Hematopoietic multipotent progenitor cell treated with erythropoietin and hydrocortisone succinate and interleukin-3 and kit ligand, for 8 days (in vitro differentiated cells): Measurements from ENCODE around the gene PITPNM1.

Experiments
- DNase-seq: peaks from one replicate; pipeline ENCODE4 v3.0.0-alpha.2; 2015

The PITPNM1 gene

GRCh38 chr11:67463680-67464410 lies 41.3 kb downstream of the PITPNM1 start:
- peak; percentile 25 for DNase-seq

DNA sequence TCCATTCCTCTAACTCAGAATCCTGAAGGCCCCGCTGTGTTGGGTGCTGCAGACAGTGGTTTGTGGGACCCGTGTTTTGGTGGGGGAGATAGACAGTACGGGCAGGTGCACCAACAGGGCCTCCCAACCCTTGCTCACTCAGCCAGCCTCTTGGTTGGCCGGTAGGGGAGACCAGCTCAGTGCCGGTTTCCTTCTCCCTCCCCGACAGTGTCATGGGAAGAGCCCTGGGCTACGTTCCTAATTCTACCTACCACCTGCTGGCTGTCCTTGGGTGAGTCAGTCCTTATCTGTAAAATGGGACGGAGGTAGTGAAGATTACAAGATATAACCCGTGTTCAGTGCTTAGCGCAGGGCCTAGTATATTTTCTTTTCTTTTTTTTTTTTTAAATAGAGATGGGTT lies 42.0 kb downstream of the PITPNM1 start:
- DNase-seq, result no peak

DNA sequence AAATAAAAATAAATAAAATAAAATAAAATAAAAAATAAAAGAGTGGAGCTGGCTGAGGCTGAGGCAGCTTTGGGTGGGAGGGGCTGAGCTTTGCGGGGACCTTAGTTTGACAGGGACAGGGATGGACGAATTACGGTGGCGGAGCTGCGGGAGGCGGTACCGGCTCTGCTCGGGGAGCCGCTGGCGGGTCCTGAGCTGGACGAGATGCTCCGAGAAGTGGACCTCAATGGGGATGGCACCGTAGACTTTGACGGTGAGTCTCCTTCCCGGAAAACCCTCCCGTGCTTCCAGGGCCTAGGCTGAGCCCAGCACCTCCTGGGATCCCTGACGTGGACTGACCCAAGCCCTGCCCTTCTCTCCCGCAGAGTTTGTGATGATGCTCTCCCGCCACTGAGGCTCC lies 46.9 kb downstream of the PITPNM1 start:
- DNase-seq, result no peak

- DNase-seq, result no peak
Measured at GRCh38 chr11:67457453-67457852, 47.7 kb downstream of the PITPNM1 start.

GRCh38 chr11:67456068-67456705 lies 49.0 kb downstream of the PITPNM1 start:
- no peak for DNase-seq

DNA sequence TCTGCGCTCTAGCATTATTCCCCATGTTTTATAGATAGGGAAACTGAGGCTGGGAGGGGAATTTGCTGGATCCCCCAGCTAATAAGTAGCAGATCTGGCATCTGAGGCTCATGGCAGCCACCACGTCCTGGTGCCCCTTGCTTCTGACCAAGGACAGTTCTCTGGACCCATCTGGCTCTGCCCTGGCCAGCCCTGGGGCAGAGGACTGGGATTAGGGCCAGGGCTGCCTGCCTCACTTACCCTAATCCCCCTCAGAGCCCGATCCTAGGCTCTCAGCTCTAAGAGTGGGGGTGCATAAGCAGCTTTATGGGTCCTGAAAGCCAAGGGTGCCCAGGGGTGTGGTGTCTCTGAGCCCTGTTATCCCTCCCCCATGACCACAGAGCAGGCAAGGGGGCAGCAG lies 50.1 kb downstream of the PITPNM1 start, which contains the start of gene CABP4:
CABP4 (plus strand) TSS at position 301 of the 400 bp plus-strand sequence; CDS start at position 371, 70 bp downstream.
- no peak for DNase-seq

DNA sequence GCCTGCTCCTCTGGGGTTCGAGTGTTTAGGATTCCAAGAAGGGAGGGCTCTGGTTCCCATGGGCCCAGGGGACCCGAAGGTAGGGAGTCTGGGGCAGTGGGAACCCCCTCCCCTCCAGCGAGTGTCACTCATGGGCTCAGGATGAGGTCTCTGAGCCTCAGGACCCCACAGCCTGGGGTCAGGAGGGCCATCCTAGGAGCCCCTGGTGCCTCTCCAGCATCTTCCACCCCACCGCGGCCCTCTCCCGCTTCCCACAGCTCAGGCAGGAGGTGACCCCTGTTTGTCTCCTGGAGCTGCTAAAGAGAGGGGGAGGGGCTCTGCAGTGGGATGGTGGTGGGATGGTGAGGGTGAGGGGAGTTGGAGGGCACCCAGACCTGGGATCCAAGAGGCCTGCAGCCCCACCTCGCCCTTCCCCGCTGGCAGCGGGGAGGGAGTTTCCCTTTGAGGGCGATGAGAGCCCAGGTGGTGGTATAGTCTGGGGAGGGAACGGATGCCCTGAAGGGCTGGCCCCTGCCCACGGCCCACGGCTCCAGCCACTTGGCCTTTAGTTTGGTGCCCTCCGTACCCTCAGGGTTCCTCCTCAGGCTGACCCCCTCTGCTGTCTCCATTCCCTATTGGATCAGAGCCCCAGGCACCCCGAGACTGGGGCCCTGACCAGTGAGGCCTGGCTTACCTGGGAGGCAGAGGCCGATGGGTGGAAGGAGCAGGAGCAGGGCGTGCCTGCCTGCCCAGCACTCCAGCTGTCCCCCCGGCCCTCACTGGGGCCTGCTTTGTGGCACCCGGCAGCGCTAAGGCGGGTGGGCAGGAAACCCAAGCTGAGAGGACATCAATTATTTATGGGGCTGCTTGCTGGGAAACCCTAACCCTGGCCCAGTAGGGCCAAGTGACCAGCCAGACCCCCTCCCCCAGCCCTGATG lies 51.1 kb downstream of the PITPNM1 start:
- no peak for DNase-seq

DNA sequence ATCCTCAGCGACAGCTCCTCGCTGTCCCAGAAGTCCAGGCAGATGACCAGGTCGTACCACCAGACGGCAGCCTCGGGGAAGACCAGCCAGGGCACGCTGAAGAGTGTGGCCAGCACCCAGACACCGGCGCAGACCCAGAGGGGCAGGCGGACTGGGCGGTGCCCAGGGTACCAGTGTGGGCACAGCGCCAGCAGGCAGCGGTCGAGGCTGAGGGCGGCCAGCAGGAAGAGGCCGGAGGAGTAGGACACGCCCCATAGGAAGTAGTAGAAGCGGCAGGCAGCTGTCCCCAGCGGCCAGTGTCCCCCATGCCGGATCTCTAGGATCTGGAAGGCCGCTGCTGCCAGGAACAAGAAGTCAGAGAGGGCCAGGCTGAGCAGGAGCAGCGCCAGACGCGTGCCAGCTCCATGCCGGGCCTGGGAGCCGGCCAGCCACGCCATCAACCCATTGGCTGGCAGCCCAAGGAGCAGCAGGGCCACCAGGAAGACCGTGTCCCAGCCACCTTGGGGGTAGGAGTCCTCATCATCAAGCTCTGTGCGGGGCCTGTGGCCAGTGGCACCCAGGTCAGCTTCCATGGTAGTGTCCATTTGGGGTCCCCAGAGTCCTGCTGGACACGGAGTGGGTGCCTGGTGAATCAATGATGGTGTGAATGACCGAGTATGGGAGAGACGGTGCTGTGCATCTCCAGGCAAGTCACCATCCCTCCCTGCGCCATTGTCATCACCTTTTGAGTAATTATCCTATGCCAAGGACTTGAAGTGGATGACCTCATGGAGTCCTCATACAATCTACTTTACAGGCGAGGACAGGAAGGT lies 52.8 kb downstream of the PITPNM1 start, which contains the start of gene GPR152:
GPR152 (minus strand) TSS at position 589 of the 812 bp plus-strand sequence; CDS start at position 584, 5 bp downstream.
- DNase-seq, result no peak

GRCh38 chr11:67451658-67451976 lies 53.5 kb downstream of the PITPNM1 start:
- no peak for DNase-seq

DNA sequence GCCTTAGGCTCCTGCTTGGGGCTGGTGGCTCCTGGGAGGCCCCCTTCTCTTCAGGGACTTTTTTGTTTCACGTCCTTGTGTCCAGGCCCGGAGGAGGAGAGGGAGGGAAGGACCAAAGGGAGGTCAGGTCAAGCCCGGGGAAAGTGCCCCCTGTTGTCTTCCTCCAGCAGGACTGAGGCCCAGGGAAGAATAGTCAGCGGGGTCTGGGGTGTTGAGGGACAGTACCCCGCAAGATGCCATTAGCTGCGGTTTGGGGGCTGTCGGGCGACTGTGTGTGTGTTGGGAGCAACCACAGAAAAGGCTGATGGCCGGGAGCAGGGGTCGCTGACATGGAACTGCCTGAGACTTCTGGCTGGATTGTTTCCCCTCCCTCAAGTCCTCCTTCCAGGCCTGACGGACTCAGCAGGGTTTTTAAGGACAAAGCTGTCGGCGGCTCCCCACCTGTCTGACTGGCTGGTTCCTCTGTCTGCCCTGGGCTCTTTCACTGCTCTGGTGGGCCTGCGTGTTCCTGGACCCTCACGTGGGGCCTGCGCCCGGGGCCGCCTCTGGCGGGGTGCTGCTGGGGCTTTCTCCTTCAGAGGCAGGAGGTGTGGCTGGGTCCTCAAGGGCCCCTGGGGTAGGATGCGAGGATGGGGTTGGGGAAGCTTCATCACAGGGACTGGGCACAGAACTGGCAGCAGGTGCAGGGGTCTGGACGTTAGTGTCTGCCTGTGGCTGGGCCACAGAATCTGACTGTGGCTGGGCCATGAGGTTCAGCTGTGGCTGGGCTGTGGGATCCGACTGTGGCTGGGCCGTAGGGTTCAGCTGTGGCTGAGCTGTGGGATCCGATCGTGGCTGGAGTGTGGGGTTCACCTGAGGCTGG lies 54.1 kb downstream of the PITPNM1 start:
- no peak for DNase-seq

DNA sequence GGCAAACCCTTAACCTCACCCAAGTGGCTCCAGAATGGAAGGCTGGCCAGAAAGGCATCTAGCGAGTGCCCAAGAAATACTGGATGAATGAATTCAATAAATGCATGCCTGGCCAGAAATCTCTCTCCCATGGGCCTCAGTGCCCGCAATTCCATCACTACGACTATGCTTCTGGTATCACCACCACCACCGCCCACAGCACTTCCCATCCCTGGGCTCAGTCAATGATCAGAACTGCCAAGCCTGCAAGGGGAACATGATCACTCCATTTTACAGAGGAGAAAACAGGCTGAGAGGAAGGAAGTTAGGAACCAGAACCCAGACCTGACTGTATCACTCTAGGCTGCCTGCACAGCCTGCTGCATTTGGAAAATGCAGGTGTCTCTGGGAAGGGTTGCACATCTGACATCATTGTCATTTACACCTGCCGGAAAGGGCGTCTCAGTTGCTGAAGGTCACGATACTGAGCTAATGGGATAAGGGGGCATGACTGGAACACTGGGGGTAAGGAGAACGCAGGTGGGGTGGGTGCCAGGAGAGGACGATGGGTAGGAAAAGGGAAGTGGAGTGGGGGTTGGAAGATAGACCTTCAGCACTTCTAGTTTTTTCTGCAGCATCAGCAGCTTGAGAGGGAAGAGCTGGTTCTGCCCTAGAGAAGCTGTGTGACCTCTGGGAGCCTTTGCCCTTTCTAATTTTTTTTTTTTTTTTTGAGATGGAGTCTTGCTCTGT lies 55.9 kb downstream of the PITPNM1 start:
- DNase-seq, result no peak

- DNase-seq, result no peak
Measured at GRCh38 chr11:67448220-67448609, 56.9 kb downstream of the PITPNM1 start.

DNA sequence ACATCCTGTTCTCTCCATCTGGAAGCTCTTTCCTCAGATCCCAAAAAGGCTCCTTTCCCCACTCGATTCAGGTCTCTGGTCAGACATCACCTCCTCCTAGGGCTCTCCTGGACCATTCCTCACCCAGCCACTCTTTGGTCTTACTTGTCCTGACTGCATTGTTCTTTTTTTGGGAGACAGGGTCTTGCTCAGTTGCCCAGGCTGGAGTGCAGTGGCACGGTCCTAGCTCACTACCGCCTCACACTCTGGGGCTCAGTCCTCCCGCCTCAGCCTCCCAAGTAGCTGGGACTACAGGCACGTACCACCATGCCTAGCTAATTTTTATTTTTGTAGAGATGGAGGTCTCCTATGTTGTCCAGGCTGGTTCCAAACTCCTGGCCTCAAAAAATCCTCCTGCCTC lies 59.6 kb downstream of the PITPNM1 start:
- DNase-seq, result no peak

GRCh38 chr11:67442504-67443404 lies 62.4 kb downstream of the PITPNM1 start:
- no peak for DNase-seq
